ENCODE results near the gene LRFN2. TPM values are rescaled to one million over a fixed set of nuclear protein-coding genes. Genes with fewer than 3 reads are reported as not detected.
A peak's percentile ranks its signal among the peaks of the same experiment; 100 is the strongest.

Gene LRFN2
- total and polyA plus RNA-seq, 2 experiments from 2014 or later = 0.29 to 2.5 TPM

DNA sequence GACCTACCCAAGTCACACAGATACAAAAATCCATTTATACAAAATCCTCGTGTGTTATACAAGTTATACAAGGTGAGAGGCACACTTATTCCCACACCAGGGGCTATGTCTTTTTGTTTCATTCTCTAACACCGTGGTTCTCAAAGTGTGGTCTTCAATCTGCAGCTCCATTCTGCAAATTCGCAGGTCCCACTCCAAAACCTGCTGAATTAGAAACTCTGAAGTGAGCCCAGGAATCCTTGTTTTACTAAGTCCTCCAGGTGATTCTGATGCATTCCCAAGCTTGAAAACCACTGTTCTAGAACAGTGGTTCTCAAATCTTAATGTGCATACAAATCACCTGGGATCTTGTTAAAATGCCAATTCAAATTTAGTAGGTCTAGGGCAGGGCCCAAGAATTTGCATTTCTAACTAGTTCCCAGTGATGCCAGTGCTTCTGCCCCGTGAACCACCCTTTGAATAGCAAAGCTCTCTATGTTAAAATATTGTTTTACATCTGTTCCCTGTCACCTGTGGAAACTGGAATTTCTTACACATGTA lies 35.1 kb downstream of the LRFN2 start (continued):
- no peak for TF ChIP-seq REST (IDR thresholded peaks at IDR 0.05; ENCODE audit: unreplicated experiment)
- TF ChIP-seq CTCF (conservative IDR thresholded peaks at IDR 0.05; ENCODE audit: low read depth in 2 of 2) = no peak
- no peak for TF ChIP-seq ZNF114 (CRISPR knock-in tag; IDR thresholded peaks at IDR 0.05)
- no peak for TF ChIP-seq EZH2 (IDR thresholded peaks at IDR 0.05; ENCODE audit: low read depth, unreplicated experiment)

GRCh38 chr6:40550202-40551101 lies 36.7 kb downstream of the LRFN2 start:
- H3K27ac ChIP-seq (ENCODE audit: low read depth) = no peak overlapping the region
- H3K4me1 ChIP-seq (ENCODE audit: insufficient read depth) = peaks cover 17% of the 10 kb centered on the region
- peak; percentile 72 for DNase-seq (ENCODE audit: low spot score)
- 0 out of 2 replicates have a peak, but pooled peaks cover 6% of the 10 kb centered on the region for H3K9me2 ChIP-seq (ENCODE audit: insufficient read depth)
- H3K4me3 ChIP-seq = no peak overlapping the region
- no peaks in the 10 kb centered on the region for H3K36me3 ChIP-seq (ENCODE audit: insufficient read depth)
- Mint-ChIP-seq H3K27ac (no peak overlapping the region), H3K9me3 (no peaks in the 10 kb centered on the region; the same call in 2 of the 3 replicates), H3K4me3 (no peak overlapping the region), H3K36me3 (ENCODE audit: low read depth) (0 out of 3 replicates have a peak, but pooled peaks cover 7% of the 10 kb centered on the region), H3K4me1 (peaks cover 58% of the 10 kb centered on the region), H3K27me3 (ENCODE audit: insufficient read depth, low read depth, poor library complexity) (peaks cover 4% of the 10 kb centered on the region)
- H3F3A ChIP-seq (replicated peaks; ENCODE audit: low read depth) = no peaks in the 10 kb centered on the region
- H3K79me2 ChIP-seq (replicated peaks; ENCODE audit: insufficient read depth) = no peaks in the 10 kb centered on the region
- no peak overlapping the region for H3K4me2 ChIP-seq
- H2AFZ ChIP-seq = no peak overlapping the region
- no peaks in the 10 kb centered on the region for H4K20me1 ChIP-seq (replicated peaks; ENCODE audit: insufficient read depth)
- no peaks in the 10 kb centered on the region for H3K27me3 ChIP-seq (ENCODE audit: insufficient read depth)
- peak; percentile 24; the same call in 2 of the 3 replicates for ATAC-seq
- TF ChIP-seq ZNF114 (CRISPR knock-in tag; IDR thresholded peaks at IDR 0.05) (no peak), CTCF (conservative IDR thresholded peaks at IDR 0.05; ENCODE audit: low read depth in 2 of 2) (peak; percentile 72 to 82), EZH2phosphoT487 (IDR thresholded peaks at IDR 0.05; ENCODE audit: unreplicated experiment) (no peak), EZH2 (IDR thresholded peaks at IDR 0.05; ENCODE audit: low read depth, unreplicated experiment) (no peak), STAT1 (IDR thresholded peaks at IDR 0.05; ENCODE audit: unreplicated experiment) (no peak), CREB1 (CRISPR knock-in tag; IDR thresholded peaks at IDR 0.05; ENCODE audit: low read depth) (no peak), ETS1 (IDR thresholded peaks at IDR 0.05) (no peak)

All from GM23338 (cell line).